Esophagus (tissue), 2 donors: ENCODE measurements around the gene HSPBP1. TPM values are rescaled to one million over a fixed set of nuclear protein-coding genes. Genes with fewer than 3 reads are reported as not detected.
"Not testable (repeated sequence)": the region's sequence is repeated elsewhere in the genome, so short reads cannot be mapped to it uniquely, and the experiment has no call there.

Experiments
- H3K27ac ChIP-seq, 2 donors: one replicate each; pipeline ENCODE4 v1.5.1; 2013; ENCODE audit warnings: low read depth in 2 of 2, mild to moderate bottlenecking in 2 of 2, inconsistent platforms in 1 of 2, low read length in 1 of 2, moderate library complexity in 1 of 2
- H3K27me3 ChIP-seq, 2 donors: one replicate each; pipeline ENCODE4 v1.6.1; 2013; ENCODE audit warnings: low read length in 2 of 2, control low read depth in 1 of 2, mild to moderate bottlenecking in 1 of 2; ENCODE audit not compliant: insufficient read depth in 2 of 2, control insufficient read depth in 1 of 2
- H3K36me3 ChIP-seq, 2 donors: one replicate each; pipeline ENCODE4 v1.6.1; 2013; ENCODE audit warnings: low read length in 1 of 2; ENCODE audit not compliant: control insufficient read depth in 2 of 2, insufficient read depth in 2 of 2
- H3K4me1 ChIP-seq, 2 donors: one replicate each; pipeline ENCODE4 v1.6.1; 2013; ENCODE audit warnings: low read length in 1 of 2; ENCODE audit not compliant: control insufficient read depth in 2 of 2, insufficient read depth in 2 of 2
- H3K4me3 ChIP-seq, 2 donors: one replicate each; pipeline ENCODE4 v1.5.1; 2013; ENCODE audit warnings: low read length in 2 of 2, mild to moderate bottlenecking in 2 of 2, low read depth in 1 of 2, moderate library complexity in 1 of 2
- H3K9me3 ChIP-seq, 2 donors: one replicate each; pipeline ENCODE4 v1.6.1; 2013; ENCODE audit warnings: mild to moderate bottlenecking in 2 of 2, low read depth in 1 of 2, low read length in 1 of 2, moderate library complexity in 1 of 2; ENCODE audit not compliant: control insufficient read depth in 2 of 2, insufficient read depth in 1 of 2
- WGBS, 2 donors: extraction: QIAGEN DNeasy Blood & Tissue Kit; methylation state at CpG; one replicate each; pipeline ENCODE4 v1.1.7; 2013; 5-methylcytosine and 5-hydroxymethylcytosine counted together
- polyA plus RNA-seq, 2 donors: library from polyadenylated mRNA; stranded (reverse); fragments of 200-250 nt; gene quantifications; one replicate each; pipeline ENCODE4 v1.2.3, GENCODE V29; 2013
- donor health status: healthy with polysubstance abuse.
- donor health status: Bipolar disorder and iron deficiency.

Gene HSPBP1, protein sequence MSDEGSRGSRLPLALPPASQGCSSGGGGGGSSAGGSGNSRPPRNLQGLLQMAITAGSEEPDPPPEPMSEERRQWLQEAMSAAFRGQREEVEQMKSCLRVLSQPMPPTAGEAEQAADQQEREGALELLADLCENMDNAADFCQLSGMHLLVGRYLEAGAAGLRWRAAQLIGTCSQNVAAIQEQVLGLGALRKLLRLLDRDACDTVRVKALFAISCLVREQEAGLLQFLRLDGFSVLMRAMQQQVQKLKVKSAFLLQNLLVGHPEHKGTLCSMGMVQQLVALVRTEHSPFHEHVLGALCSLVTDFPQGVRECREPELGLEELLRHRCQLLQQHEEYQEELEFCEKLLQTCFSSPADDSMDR
- polyA plus RNA-seq, result 10 to 100 TPM; 30.9 to 44.9 TPM

DNA sequence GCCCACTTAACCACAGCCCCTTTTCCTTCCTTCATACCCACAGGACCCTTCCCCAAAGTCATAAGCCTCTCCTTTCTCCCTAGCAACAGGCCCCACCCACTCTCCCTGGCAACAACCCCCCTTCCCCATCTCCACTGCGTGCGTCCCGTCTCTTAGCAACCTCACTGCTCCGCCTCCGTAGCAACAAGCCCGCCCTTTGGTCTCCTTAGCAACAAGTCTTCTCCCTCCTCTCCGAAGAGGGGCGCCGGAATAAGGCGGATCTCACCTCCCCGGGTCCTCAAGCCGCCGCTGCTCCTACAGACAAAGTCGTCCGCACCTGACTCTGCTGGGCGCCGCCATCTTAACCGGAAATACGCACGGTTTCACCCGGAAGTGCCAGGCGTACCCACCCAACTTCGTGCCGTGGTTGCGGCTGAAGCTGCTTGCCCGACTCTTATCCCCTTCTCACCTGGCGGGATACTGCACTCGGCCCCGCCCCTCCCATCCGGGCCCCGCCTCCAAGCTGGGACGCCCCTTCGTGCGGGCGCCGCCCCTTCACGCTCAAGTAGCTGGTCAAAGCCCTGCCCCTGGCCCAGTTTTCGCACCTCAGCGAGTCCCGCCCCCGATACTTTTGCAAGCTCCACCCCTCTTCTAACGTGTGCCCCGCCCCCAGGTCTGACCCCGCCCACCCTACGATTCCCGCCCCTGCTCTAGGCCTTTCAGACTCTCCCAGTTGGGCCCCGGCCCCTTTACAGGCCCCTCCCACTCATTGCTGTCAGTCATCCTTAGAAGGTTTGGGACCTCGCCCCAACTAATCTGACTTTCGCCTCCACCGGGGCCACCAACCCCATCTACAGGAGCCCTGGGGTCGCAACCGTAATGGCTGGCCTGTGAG, at the start of gene HSPBP1:
Gene HSPBP1 (minus strand): TSS at position 341 of the 874 bp plus-strand sequence. CDS start 502 bp downstream, outside the sequence.
- Histone ChIP-seq H3K4me3 (peak within 1 kb of the TSS; percentile 73 to 90), H3K9me3 (no peaks in the 10 kb centered on the region), H3K27me3 (no peaks in the 10 kb centered on the region), H3K36me3 (peaks cover 0 to 10% of the 10 kb centered on the region in 2 donors), H3K27ac (peak within 1 kb of the TSS; percentile 78 to 92), H3K4me1 (peaks cover 0 to 8% of the 10 kb centered on the region in 2 donors)
- 5% methylated on average over 52 of the region's 52 CpGs for WGBS, 2 donors

DNA sequence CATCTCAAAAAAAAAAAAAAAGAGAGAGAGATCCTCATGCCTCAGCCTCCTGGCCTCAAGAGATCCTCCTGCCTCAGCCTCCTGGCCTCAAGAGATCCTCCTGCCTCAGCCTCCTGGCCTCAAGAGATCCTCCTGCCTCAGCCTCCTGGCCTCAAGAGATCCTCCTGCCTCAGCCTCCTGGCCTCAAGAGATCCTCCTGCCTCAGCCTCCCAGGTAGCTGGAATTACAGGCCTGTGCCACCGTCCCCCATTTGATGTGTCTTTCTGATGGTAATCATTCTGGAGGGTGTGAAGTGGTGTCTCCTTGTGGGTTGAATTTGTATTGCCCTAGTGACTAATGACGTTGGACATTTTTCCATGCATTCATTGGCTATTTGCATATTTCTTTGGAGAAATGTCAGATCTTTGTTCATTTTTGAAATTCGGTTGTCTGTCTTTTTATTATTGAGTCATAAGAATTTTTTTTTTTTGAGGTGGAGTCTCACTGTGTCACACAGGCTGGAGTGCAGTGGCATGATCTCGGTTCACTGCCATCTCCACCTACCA, 48.9 kb upstream of the HSPBP1 start:
- H3K4me1 ChIP-seq, H3K36me3 ChIP-seq, H3K4me3 ChIP-seq, H3K27ac ChIP-seq, H3K9me3 ChIP-seq, H3K27me3 ChIP-seq: not testable (repeated sequence)
- WGBS, 2 donors, result 64 to 68% methylated on average over 4 of the region's 4 CpGs

DNA sequence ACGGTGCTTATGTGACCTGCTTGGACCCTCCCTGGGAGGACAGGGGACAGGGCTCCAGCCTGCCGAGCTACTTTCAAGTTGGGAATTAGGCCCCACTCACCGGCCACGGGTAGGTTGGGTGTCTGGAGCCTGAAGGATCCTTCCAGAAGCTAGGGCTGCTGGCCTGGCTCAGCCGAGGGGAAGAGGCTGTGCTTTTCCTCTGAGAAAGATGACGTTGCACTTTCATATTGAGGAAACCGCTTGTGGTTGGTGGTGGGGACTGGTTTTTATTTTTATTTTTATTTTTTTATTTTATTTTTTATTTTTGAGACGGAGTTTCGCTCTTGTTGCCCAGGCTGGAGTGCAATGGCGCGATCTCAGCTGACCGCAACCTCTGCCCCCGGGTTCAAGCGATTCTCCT, 45.3 kb upstream of the HSPBP1 start, which contains the start of gene TMEM150B:
Gene TMEM150B (minus strand): TSS at position 170 of the 400 bp plus-strand sequence. CDS start 4,305 bp downstream, outside the sequence.
- Histone ChIP-seq H3K4me1 (peaks cover 0 to 1% of the 10 kb centered on the region in 2 donors), H3K9me3 (no peaks in the 10 kb centered on the region), H3K27me3 (no peaks in the 10 kb centered on the region), H3K36me3 (no peaks in the 10 kb centered on the region), H3K4me3 (no peak within 1 kb of the TSS), H3K27ac (no peak within 1 kb of the TSS)
- WGBS, 2 donors, result 76 to 81% methylated on average over 14 of the region's 14 CpGs

DNA sequence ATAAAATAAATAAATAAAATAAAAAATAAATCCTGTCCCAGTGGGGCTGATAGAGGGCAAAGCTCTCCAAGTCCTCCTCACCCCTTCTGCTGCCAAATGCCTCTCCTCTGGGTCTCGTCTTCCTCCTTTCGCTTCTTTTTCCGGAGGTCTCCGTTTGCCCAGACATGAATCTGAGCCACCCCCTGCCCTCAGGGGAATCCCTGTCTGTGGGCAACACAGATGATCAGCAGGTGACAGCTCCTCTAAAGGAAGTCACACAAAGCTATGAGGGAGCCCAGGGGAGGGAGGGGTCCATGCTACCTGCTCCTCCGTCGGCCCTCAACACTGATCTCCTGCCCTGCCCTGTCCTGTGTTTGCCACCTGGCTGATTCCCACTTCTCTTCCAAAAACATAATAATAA, 44.8 kb upstream of the HSPBP1 start:
- no peaks in the 10 kb centered on the region for H3K36me3 ChIP-seq
- H3K4me1 ChIP-seq, result peaks cover 0 to 4% of the 10 kb centered on the region in 2 donors
- no peak overlapping the region for H3K27ac ChIP-seq
- H3K9me3 ChIP-seq, result no peaks in the 10 kb centered on the region
- WGBS, 2 donors, result 45 to 56% methylated on average over 6 of the region's 6 CpGs
- H3K27me3 ChIP-seq, result no peaks in the 10 kb centered on the region
- H3K4me3 ChIP-seq, result no peak overlapping the region

DNA sequence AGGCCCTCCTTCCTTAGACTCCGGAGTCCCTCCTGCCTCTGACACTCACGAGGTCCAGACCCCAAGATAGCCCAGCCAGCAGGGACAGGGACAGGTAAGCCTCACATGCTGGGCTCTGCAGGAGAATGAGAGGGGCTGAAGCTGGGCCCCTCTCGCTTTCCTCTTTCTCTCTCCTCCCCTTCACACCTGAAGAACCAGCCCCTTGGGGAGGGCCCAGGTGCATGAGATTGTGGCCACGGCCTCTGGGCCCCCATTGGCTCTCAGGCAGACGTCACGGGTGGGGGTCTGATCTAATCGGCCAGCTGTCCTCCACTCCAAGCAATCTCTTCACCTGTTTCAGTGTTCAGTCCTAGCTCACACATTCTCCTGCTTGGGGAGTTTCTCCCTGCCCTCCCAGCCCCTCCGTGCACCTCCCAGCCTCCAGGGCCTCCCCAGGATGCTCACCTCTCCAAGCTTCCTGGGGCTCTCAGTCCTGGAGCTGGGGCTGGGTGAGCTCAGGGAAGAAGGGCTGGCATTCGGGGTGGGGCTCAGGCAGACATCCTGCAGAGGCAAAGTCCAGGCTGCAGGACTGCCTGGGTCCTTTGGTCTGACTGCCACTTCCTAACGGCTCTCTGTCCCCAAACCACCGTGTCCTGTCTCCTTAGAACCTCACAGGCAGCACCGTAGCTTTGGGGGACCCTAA, 42.4 kb upstream of the HSPBP1 start:
- H3K36me3 ChIP-seq, result no peaks in the 10 kb centered on the region
- H3K4me3 ChIP-seq, result no peak overlapping the region
- no peaks in the 10 kb centered on the region for H3K27me3 ChIP-seq
- no peak overlapping the region for H3K27ac ChIP-seq
- H3K9me3 ChIP-seq, result no peaks in the 10 kb centered on the region
- 64 to 70% methylated on average over 12 of the region's 12 CpGs for WGBS, 2 donors
- H3K4me1 ChIP-seq, result peaks cover 0 to 4% of the 10 kb centered on the region in 2 donors

DNA sequence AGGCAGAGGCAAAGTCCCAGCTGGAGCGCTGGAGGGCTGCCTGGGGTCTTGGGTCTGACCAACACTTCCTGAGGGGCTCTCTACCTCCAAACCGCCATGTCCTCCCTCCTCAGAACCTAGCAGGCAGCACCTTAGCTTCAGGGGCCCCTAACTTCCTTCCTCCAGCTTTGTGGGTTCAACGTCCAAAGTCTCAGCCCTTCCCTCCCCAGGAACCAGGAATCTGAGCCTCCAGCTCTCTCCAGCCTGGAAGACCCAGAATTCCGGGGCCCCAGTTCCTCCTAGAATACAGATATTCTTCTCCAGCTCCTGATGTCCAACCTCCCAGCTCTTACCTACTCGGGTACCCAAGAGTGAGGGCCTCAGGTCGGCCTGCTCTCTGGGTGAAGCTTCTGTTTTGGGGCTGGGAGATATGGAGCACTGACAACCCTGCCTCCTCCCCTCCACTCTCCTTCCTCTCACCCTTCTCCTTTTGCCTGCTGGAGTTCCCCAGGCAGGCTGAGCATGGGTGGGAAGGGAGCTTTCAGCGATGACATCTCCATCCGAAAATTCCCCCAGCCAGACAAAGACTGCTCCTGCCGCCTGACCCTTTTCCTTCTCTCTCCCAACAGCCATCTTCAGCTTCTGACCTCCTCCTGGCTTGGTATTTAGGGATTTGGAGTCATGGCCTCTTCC, 41.7 kb upstream of the HSPBP1 start:
- 62 to 73% methylated on average over 9 of the region's 9 CpGs for WGBS, 2 donors
- no peaks in the 10 kb centered on the region for H3K36me3 ChIP-seq
- H3K4me1 ChIP-seq, result peaks cover 0 to 4% of the 10 kb centered on the region in 2 donors
- H3K9me3 ChIP-seq, result no peaks in the 10 kb centered on the region
- H3K27me3 ChIP-seq, result no peaks in the 10 kb centered on the region
- H3K4me3 ChIP-seq, result no peak overlapping the region
- H3K27ac ChIP-seq, result no peak overlapping the region

DNA sequence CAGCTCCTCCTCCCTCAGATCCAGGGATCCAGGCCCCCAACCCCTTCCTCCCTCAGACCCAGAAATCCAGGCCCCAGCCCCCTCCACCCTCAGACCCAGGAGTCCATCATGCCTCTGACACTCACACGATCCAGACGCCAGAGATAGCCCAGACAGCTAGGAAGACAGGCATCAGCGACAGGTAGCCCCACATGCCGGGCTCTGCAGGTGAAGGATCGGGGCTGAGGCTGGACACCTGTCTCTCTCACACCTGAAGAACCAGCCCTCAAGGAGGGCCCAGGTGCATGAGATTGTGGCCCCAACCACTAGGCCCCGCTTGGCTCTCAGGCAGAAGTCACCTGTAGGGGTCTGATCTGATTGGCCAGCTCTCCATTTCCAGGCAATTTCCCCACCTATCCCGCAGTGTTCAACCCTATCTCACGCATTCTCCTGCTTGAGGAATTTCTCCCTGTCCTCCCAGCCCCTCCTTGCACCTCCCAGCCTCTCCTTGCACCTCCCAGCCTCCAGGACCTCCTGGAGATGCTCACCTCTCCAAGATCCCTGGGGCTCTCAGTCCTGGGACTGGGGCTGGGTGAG, 41.0 kb upstream of the HSPBP1 start:
- H3K36me3 ChIP-seq, result no peaks in the 10 kb centered on the region
- WGBS, 2 donors, result 77 to 91% methylated on average over 8 of the region's 8 CpGs
- H3K9me3 ChIP-seq, result no peaks in the 10 kb centered on the region
- no peak overlapping the region for H3K4me3 ChIP-seq
- H3K4me1 ChIP-seq, result peaks cover 0 to 4% of the 10 kb centered on the region in 2 donors
- H3K27me3 ChIP-seq, result no peaks in the 10 kb centered on the region
- H3K27ac ChIP-seq, result no peak overlapping the region

DNA sequence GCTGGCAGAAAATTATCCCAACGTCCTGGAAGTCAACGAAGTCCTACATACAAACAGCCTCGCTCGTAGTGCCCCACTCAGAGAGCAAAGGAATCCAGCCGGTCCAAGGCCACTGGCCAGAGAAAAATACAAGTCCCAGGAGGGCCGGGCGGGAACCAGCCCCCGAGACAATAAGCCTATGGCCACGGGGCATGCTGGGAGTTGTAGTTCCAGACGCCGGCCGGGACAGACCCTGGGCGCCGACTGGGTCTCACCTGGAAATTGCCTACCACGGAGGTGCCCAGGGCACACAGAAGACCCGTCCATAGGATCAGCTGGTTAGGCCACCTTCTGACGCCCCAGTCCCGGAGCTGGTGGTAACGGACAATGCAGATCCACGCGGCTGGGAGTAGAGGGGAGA, 39.9 kb upstream of the HSPBP1 start:
- H3K4me1 ChIP-seq, result peaks cover 0 to 4% of the 10 kb centered on the region in 2 donors
- no peaks in the 10 kb centered on the region for H3K36me3 ChIP-seq
- no peaks in the 10 kb centered on the region for H3K27me3 ChIP-seq
- no peak overlapping the region for H3K27ac ChIP-seq
- no peaks in the 10 kb centered on the region for H3K9me3 ChIP-seq
- no peak overlapping the region for H3K4me3 ChIP-seq
- WGBS, 2 donors, result 19 to 23% methylated on average over 21 of the region's 21 CpGs
